Right cardiac atrium (tissue), 5 donors: ENCODE measurements around the gene ATG13. TPM values are rescaled to one million over a fixed set of nuclear protein-coding genes. Genes with fewer than 3 reads are reported as not detected.
A peak's percentile ranks its signal among the peaks of the same experiment; 100 is the strongest.
"Not testable (repeated sequence)": the region's sequence is repeated elsewhere in the genome, so short reads cannot be mapped to it uniquely, and the experiment has no call there.

Experiments
- ATAC-seq, 2 donors: fragments of 200-7000 bp; cut with Tn5 transposase; one replicate each; pipeline versions ENCODE4 v1.8.0 to v1.9.1; 2020; ENCODE audit warnings: moderate library complexity in 2 of 2, mild to moderate bottlenecking in 1 of 2
- DNase-seq, 3 donors: peaks; one replicate each; pipeline ENCODE4 v3.0.0-alpha.2; 2020
- H3K27ac ChIP-seq: one replicate; pipeline ENCODE4 v1.5.1; 2013; ENCODE audit warnings: mild to moderate bottlenecking, low read length, control low read depth, moderate library complexity
- H3K27me3 ChIP-seq: one replicate; pipeline ENCODE4 v1.6.1; 2013; ENCODE audit not compliant: control insufficient read depth, insufficient read depth
- H3K4me1 ChIP-seq: one replicate; pipeline ENCODE4 v1.6.1; 2013; ENCODE audit warnings: low read length; ENCODE audit not compliant: control insufficient read depth, insufficient read depth
- H3K4me3 ChIP-seq: one replicate; pipeline ENCODE4 v1.5.1; 2013; ENCODE audit warnings: low read length, control low read depth
- H3K9me3 ChIP-seq: one replicate; pipeline ENCODE4 v1.6.1; 2013; ENCODE audit warnings: low read length; ENCODE audit not compliant: control insufficient read depth
- WGBS: extraction: QIAGEN DNeasy Blood & Tissue Kit; methylation state at CpG from one replicate; pipeline ENCODE4 v1.1.7; 2013; 5-methylcytosine and 5-hydroxymethylcytosine counted together
- intact Hi-C, 4 donors: fragments of 100-400 bp; cut with DNase I; formaldehyde crosslinking; loops; one replicate each; pipeline versions ENCODE4 v1.11.0 to v1.14.0; 2022 to 2023
- long read RNA-seq, 4 donors: library from polyadenylated mRNA; unstranded; transcript quantifications; one replicate each; pipeline ENCODE4 v2.0.0, GENCODE V29; 2020 to 2021
- polyA plus RNA-seq: library from polyadenylated mRNA; stranded (reverse); fragments of 200-250 nt; gene quantifications from one replicate; pipeline ENCODE4 v1.2.3, GENCODE V29; 2013
- total RNA-seq, 4 donors: library from RNA; stranded (reverse); fragmentation: NEBNext Ultra II Directional; extraction: Animal tissue kit (Norgen Biotek cat#: 25700); gene quantifications; one replicate each; pipeline ENCODE4 v1.2.1, GENCODE V29; 2021
- donor health status: healthy with polysubstance abuse.
- donor health status: DM: no; HTN: yes; CAD: no.
- donor health status: DM: no; HTN: no; CAD: no.
- donor health status: DM: no; HTN: yes; CAD: no; lungs with severe emphysema.
- donor health status: DM: yes; HTN: yes; CAD: no.

ATG13 gene
- 10 to 100 TPM; 48.5 to 66.2 (median 59.1) TPM for total RNA-seq
- 38.0 TPM for polyA plus RNA-seq
- long read RNA-seq, donor 1, full-length matches to known transcripts = 11 of 54 reads
- long read RNA-seq, donor 1, partial matches to known transcripts = 8 of 54 reads
- long read RNA-seq, donor 1, other reads (novel, unspliced or antisense) = 35 of 54 reads
- long read RNA-seq, donor 2, full-length matches to known transcripts = 6 of 34 reads
- long read RNA-seq, donor 2, partial matches to known transcripts = 6 of 34 reads
- long read RNA-seq, donor 2, other reads (novel, unspliced or antisense) = 22 of 34 reads
- long read RNA-seq, donor 3, full-length matches to known transcripts = 31 of 104 reads
- long read RNA-seq, donor 3, partial matches to known transcripts = 24 of 104 reads
- long read RNA-seq, donor 3, other reads (novel, unspliced or antisense) = 49 of 104 reads
- long read RNA-seq, donor 4, full-length matches to known transcripts = 5 of 28 reads
- long read RNA-seq, donor 4, partial matches to known transcripts = 11 of 28 reads
- long read RNA-seq, donor 4, other reads (novel, unspliced or antisense) = 12 of 28 reads

DNA sequence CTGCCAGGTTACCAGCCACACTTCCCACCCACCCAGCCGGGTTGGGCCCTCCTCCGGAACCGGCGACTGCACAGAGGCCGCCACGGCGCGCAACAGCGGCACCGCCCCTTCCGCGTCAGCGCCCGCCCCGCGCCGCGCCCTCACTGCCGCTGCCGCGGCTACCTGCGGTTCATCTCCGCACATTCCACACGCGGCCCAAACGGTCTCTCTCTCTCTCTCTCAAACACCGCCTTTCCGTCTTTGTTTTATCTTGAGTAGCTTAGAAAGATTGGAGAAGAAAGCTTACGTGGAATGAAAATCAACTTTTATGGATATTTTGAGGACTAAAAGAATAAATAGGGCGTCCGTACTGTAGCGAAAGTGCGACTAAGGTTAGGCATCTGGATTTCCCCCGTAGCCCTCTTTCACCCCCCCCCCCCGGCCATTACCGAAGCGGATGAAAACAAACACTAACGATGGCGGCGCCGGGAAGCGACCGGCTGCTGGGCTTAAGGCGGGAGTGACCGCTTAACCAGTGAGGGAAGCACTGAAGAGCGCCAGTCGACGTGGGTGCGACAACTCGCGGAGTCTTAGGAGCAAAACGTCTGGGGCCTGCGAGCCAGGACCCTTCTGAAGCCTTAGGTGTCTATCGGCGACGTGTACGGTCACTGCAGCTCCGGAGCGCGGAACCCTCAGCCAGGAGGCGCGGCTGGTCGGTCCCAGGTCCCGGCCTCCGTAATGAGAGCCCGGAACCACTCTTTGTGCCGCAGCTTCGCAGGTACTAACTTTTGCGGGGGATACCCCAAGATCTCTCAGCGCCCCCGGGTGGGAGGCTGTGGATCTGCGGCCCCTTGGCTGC is at the start of gene ATG13, which contains the start of gene HARBI1:
Gene ATG13 (plus strand): TSS at position 420 of the 838 bp plus-strand sequence. CDS start 26,739 bp downstream, outside the sequence.
Gene HARBI1 (minus strand): TSS at position 94 of the 838 bp plus-strand sequence. CDS start 990 bp downstream, outside the sequence.
- under 1% methylated on average over 72 of the region's 72 CpGs for WGBS
- Histone ChIP-seq H3K9me3 (no peaks in the 10 kb centered on the region), H3K27ac (peak within 1 kb of the TSS; percentile 97), H3K27me3 (no peaks in the 10 kb centered on the region), H3K4me3 (peak within 1 kb of the TSS; percentile 98), H3K4me1 (peaks cover 2% of the 10 kb centered on the region)
- peak; percentile 99 to 100 for ATAC-seq
- intact Hi-C loops = loop anchor here in 1 of 4 donors (10.0 kb wide), 1 partner anchor 233 kb away; the partner anchor contains the start of gene MDK
- DNase-seq = peak; percentile 94 to 96 (median 96)

- no peak overlapping the region for H3K27ac ChIP-seq
- 49% methylated on average over 2 of the region's 2 CpGs for WGBS
- no peaks in the 10 kb centered on the region for H3K9me3 ChIP-seq
- no peak for DNase-seq
- ATAC-seq = no peak
- H3K27me3 ChIP-seq = no peaks in the 10 kb centered on the region
- intact Hi-C loops = no loop called here
- peaks cover 4% of the 10 kb centered on the region for H3K4me1 ChIP-seq
- H3K4me3 ChIP-seq = no peak overlapping the region
Measured at GRCh38 chr11:46570790-46571398, 46.5 kb upstream of the ATG13 start.

- 14% methylated on average over 1 of the region's 1 CpG for WGBS
- Histone ChIP-seq H3K9me3 (no peaks in the 10 kb centered on the region), H3K4me1 (peaks cover 2% of the 10 kb centered on the region), H3K4me3 (no peak overlapping the region), H3K27me3 (no peaks in the 10 kb centered on the region), H3K27ac (no peak overlapping the region)
- intact Hi-C loops = no loop called here
- DNase-seq = no peak
- no peak for ATAC-seq
Measured at GRCh38 chr11:46574656-46575055, 42.7 kb upstream of the ATG13 start.

- Histone ChIP-seq H3K4me3 (no peak overlapping the region), H3K27ac (no peak overlapping the region), H3K9me3 (no peaks in the 10 kb centered on the region), H3K27me3 (no peaks in the 10 kb centered on the region), H3K4me1 (peaks cover 2% of the 10 kb centered on the region)
- 100% methylated on average over 1 of the region's 1 CpG for WGBS
- intact Hi-C loops = no loop called here
- no peak for ATAC-seq
- DNase-seq = no peak
Measured at GRCh38 chr11:46577058-46577457, 40.3 kb upstream of the ATG13 start.

DNA sequence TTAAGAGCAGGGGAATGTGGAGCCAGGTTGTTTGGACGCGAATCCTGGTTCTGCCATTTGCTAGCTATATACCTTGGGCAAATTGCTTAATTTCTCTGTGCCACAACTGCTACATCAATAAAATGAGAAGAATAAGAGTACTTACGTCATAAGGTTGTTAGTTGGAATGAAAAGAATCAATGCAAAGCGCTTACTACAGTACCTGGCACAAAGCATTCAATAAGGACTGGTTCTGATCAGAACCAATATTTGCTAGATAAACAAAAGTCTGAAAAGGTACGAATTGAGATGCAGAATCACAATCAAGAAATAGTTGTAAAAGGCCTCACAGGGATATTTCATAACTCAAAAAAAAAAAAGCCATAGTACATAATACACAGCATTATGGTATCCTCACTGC is 34.8 kb upstream of the ATG13 start:
- intact Hi-C loops = no loop called here
- ATAC-seq = no peak
- H3K9me3 ChIP-seq = no peaks in the 10 kb centered on the region

GRCh38 chr11:46583513-46583912 is 33.8 kb upstream of the ATG13 start:
- H3K4me3 ChIP-seq, H3K27ac ChIP-seq, H3K9me3 ChIP-seq, ATAC-seq, intact Hi-C loops, H3K27me3 ChIP-seq, H3K4me1 ChIP-seq, DNase-seq: not testable (repeated sequence)
- WGBS = 100% methylated on average over 1 of the region's 1 CpG

More for the DNA sequence above, 34.8 kb upstream of the ATG13 start:
- no peak overlapping the region for H3K27ac ChIP-seq
- WGBS = 96% methylated on average over 5 of the region's 5 CpGs
- no peak for DNase-seq
- no peak overlapping the region for H3K4me3 ChIP-seq
- H3K27me3 ChIP-seq = no peaks in the 10 kb centered on the region
- peaks cover 2% of the 10 kb centered on the region for H3K4me1 ChIP-seq

GRCh38 chr11:46588131-46588530 is 29.2 kb upstream of the ATG13 start:
- no peak overlapping the region for H3K4me3 ChIP-seq
- ATAC-seq = no peak
- 84% methylated on average over 5 of the region's 5 CpGs for WGBS
- H3K27ac ChIP-seq = no peak overlapping the region
- no peak for DNase-seq
- no peaks in the 10 kb centered on the region for H3K9me3 ChIP-seq
- H3K27me3 ChIP-seq = no peaks in the 10 kb centered on the region
- intact Hi-C loops = no loop called here
- no peaks in the 10 kb centered on the region for H3K4me1 ChIP-seq

GRCh38 chr11:46588915-46589314 is 28.4 kb upstream of the ATG13 start:
- H3K4me1 ChIP-seq = no peaks in the 10 kb centered on the region

GRCh38 chr11:46590740-46591605 is 26.4 kb upstream of the ATG13 start:
- intact Hi-C loops = no loop called here
- Histone ChIP-seq H3K27ac (no peak overlapping the region), H3K9me3 (no peaks in the 10 kb centered on the region), H3K4me1 (no peaks in the 10 kb centered on the region), H3K4me3 (no peak overlapping the region), H3K27me3 (no peaks in the 10 kb centered on the region)
- no peak for ATAC-seq
- no peak for DNase-seq
- WGBS = 39% methylated on average over 11 of the region's 11 CpGs

More at GRCh38 chr11:46588915-46589314, 28.4 kb upstream of the ATG13 start:
- no peak overlapping the region for H3K4me3 ChIP-seq
- intact Hi-C loops = no loop called here
- H3K9me3 ChIP-seq = no peaks in the 10 kb centered on the region
- no peak for DNase-seq
- no peak for ATAC-seq
- no peaks in the 10 kb centered on the region for H3K27me3 ChIP-seq
- H3K27ac ChIP-seq = no peak overlapping the region
